HCT116 (cell line): ENCODE data around the gene CRYBG2.

Source experiments
- CEBPB ChIP-seq: IDR thresholded peaks from 2 replicates; pipeline ENCODE4 v1.6.1; 2012; ENCODE audit warnings: low read depth
- JUND ChIP-seq: IDR thresholded peaks from 2 replicates; pipeline ENCODE4 v1.6.1; 2012
- POLR2A ChIP-seq: IDR thresholded peaks from 2 replicates; pipeline ENCODE4 v1.7.0; 2011; ENCODE audit warnings: borderline replicate concordance; ENCODE audit not compliant: insufficient read depth, insufficient read length; ENCODE audit errors: extremely low read depth
- TF ChIP-seq, protein P1 (sequence below), 3 experiments: fragments of 200-600 bp in 1 of 3; sonication (generic) in 1 of 3; IDR thresholded peaks in 2 of 3; conservative IDR thresholded peaks in 1 of 3; 2 replicates each; pipeline ENCODE4 v1.5.1; 2012 to 2017; ENCODE audit warnings: low read depth in 2 of 3, low read length in 2 of 3, antibody characterized with exemption in 1 of 3, borderline replicate concordance in 1 of 3, control low read depth in 1 of 3, mild to moderate bottlenecking in 1 of 3, mixed read lengths in 1 of 3, mixed run types in 1 of 3, moderate library complexity in 1 of 3; ENCODE audit not compliant: insufficient read depth in 1 of 3
- TF ChIP-seq, protein P2 (sequence below): IDR thresholded peaks from 2 replicates; pipeline ENCODE4 v1.6.1; 2012
- TF ChIP-seq, protein P3 (sequence below): IDR thresholded peaks from 2 replicates; pipeline ENCODE4 v1.6.1; 2011; ENCODE audit warnings: mild to moderate bottlenecking, low read length, moderate library complexity; ENCODE audit not compliant: insufficient replicate concordance; ENCODE audit errors: extremely low read depth

DNA sequence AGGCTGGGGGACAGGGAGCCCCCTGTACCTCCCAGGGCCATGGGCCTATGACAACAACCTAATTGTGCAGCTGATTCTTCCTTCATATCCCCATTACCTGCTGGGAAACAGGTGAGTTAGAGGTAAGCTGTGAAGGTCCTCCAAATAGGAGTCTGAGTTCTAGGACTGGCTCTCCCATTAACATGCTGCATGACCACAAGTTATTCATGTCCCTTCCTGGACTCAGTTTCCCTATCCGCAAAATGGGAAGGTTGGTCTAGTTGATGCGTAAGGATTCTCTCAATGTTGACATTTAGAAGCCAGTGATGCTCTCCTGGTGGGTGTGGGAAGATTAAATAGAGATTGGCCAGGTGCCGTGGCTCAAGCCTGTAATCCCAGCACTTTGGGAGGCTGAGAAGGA lies 14.6 kb upstream of the CRYBG2 start:
- TF ChIP-seq, protein P1, sequence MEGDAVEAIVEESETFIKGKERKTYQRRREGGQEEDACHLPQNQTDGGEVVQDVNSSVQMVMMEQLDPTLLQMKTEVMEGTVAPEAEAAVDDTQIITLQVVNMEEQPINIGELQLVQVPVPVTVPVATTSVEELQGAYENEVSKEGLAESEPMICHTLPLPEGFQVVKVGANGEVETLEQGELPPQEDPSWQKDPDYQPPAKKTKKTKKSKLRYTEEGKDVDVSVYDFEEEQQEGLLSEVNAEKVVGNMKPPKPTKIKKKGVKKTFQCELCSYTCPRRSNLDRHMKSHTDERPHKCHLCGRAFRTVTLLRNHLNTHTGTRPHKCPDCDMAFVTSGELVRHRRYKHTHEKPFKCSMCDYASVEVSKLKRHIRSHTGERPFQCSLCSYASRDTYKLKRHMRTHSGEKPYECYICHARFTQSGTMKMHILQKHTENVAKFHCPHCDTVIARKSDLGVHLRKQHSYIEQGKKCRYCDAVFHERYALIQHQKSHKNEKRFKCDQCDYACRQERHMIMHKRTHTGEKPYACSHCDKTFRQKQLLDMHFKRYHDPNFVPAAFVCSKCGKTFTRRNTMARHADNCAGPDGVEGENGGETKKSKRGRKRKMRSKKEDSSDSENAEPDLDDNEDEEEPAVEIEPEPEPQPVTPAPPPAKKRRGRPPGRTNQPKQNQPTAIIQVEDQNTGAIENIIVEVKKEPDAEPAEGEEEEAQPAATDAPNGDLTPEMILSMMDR (IDR thresholded peaks at IDR 0.05 in 2 of 3, conservative IDR thresholded peaks at IDR 0.05 in 1 of 3; ENCODE audit: borderline replicate concordance in 1 of 3, insufficient read depth in 1 of 3, low read depth in 2 of 3, low read length in 2 of 3): no peak
- TF ChIP-seq POLR2A (no peak), CEBPB (no peak), JUND (no peak)
- TF ChIP-seq, protein P2, sequence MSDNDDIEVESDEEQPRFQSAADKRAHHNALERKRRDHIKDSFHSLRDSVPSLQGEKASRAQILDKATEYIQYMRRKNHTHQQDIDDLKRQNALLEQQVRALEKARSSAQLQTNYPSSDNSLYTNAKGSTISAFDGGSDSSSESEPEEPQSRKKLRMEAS: no peak
- TF ChIP-seq, protein P3, sequence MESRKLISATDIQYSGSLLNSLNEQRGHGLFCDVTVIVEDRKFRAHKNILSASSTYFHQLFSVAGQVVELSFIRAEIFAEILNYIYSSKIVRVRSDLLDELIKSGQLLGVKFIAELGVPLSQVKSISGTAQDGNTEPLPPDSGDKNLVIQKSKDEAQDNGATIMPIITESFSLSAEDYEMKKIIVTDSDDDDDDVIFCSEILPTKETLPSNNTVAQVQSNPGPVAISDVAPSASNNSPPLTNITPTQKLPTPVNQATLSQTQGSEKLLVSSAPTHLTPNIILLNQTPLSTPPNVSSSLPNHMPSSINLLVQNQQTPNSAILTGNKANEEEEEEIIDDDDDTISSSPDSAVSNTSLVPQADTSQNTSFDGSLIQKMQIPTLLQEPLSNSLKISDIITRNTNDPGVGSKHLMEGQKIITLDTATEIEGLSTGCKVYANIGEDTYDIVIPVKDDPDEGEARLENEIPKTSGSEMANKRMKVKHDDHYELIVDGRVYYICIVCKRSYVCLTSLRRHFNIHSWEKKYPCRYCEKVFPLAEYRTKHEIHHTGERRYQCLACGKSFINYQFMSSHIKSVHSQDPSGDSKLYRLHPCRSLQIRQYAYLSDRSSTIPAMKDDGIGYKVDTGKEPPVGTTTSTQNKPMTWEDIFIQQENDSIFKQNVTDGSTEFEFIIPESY: no peak
